ENCODE results near the gene MAGEB17. TPM values are rescaled to one million over a fixed set of nuclear protein-coding genes. Genes with fewer than 3 reads are reported as not detected.

Gene MAGEB17
- total RNA-seq, 1 donor from 2014 or later = not detected

GRCh38 chrX:16212024-16212423 lies 44.7 kb downstream of the MAGEB17 start:
- ATAC-seq (no peak), DNase-seq (no peak)
- no peak overlapping the region for H3K27ac ChIP-seq
- no peaks in the 10 kb centered on the region for H3K36me3 ChIP-seq
- TF ChIP-seq CTCF (IDR thresholded peaks at IDR 0.05) = no peak
- H3K27me3 ChIP-seq = no peaks in the 10 kb centered on the region
- intact Hi-C loops (cut with DNase I) = no loop called here
- no peaks in the 10 kb centered on the region for H3K4me1 ChIP-seq
- no peak overlapping the region for H3K4me3 ChIP-seq
- H3K9me3 ChIP-seq = no peaks in the 10 kb centered on the region

- ATAC-seq = no peak
- no peaks in the 10 kb centered on the region for H3K27me3 ChIP-seq
- TF ChIP-seq CTCF (IDR thresholded peaks at IDR 0.05) = no peak
- H3K4me3 ChIP-seq = no peak overlapping the region
- intact Hi-C loops (cut with DNase I) = no loop called here
- no peaks in the 10 kb centered on the region for H3K4me1 ChIP-seq
- no peaks in the 10 kb centered on the region for H3K36me3 ChIP-seq
- no peaks in the 10 kb centered on the region for H3K9me3 ChIP-seq
- DNase-seq = no peak
- H3K27ac ChIP-seq = no peak overlapping the region
Observed at GRCh38 chrX:16212436-16212835, 45.2 kb downstream of the MAGEB17 start.

GRCh38 chrX:16213961-16214360 lies 46.7 kb downstream of the MAGEB17 start:
- no peak for TF ChIP-seq CTCF (IDR thresholded peaks at IDR 0.05)

GRCh38 chrX:16215660-16216059 lies 48.4 kb downstream of the MAGEB17 start:
- no peaks in the 10 kb centered on the region for H3K36me3 ChIP-seq
- ATAC-seq (no peak), DNase-seq (no peak)
- no peaks in the 10 kb centered on the region for H3K27me3 ChIP-seq
- H3K4me1 ChIP-seq = no peaks in the 10 kb centered on the region
- H3K9me3 ChIP-seq = no peaks in the 10 kb centered on the region
- H3K4me3 ChIP-seq = no peak overlapping the region
- intact Hi-C loops (cut with DNase I) = no loop called here
- no peak for TF ChIP-seq CTCF (IDR thresholded peaks at IDR 0.05)
- no peak overlapping the region for H3K27ac ChIP-seq

More at GRCh38 chrX:16213961-16214360, 46.7 kb downstream of the MAGEB17 start:
- no peak for ATAC-seq
- no peak for DNase-seq
- intact Hi-C loops (cut with DNase I) = no loop called here
- Histone ChIP-seq H3K27me3 (no peaks in the 10 kb centered on the region), H3K4me1 (no peaks in the 10 kb centered on the region), H3K36me3 (no peaks in the 10 kb centered on the region), H3K4me3 (no peak overlapping the region), H3K27ac (no peak overlapping the region), H3K9me3 (no peaks in the 10 kb centered on the region)

Other genes starting within 250 kb of the MAGEB17 start
- gene GRPR, start 43.9 kb upstream of the MAGEB17 start, total RNA-seq = not detected